Measurements from ENCODE around the gene ENOX1.

- TF ChIP-seq REST (IDR thresholded peaks at IDR 0.05; ENCODE audit: insufficient read depth in 1 of 2, low read depth in 2 of 2, low read length in 2 of 2) = no peak
- no peak for TF ChIP-seq POLR2AphosphoS5 (IDR thresholded peaks at IDR 0.05; ENCODE audit: low read depth, low read length)
- TF ChIP-seq SIN3A (IDR thresholded peaks at IDR 0.05; ENCODE audit: borderline replicate concordance, insufficient read depth, low read length) = no peak
- TF ChIP-seq TAF1 (IDR thresholded peaks at IDR 0.05; ENCODE audit: borderline replicate concordance, insufficient read depth, low read length) = no peak
Measured at GRCh38 chr13:43669964-43670363, 116.8 kb downstream of the ENOX1 start.

Data from PFSK-1 (cell line).